Transverse colon (tissue), 4 donors: ENCODE measurements around the gene IRF2. TPM values are rescaled to one million over a fixed set of nuclear protein-coding genes. Genes with fewer than 3 reads are reported as not detected.

ENCODE experiments used
- DNase-seq: peaks from one replicate; pipeline ENCODE4 v3.0.0-alpha.2; 2019
- H3K27ac ChIP-seq, 4 donors: fragments of 200-600 bp; sonication (generic); 2 replicates each; pipeline ENCODE4 v1.5.1; 2016 to 2018; ENCODE audit warnings: inconsistent platforms in 4 of 4
- H3K27me3 ChIP-seq: fragments of 200-600 bp; sonication (generic); 2 replicates; pipeline ENCODE4 v1.5.1; 2017; ENCODE audit warnings: inconsistent platforms
- H3K36me3 ChIP-seq, 4 donors: fragments of 200-600 bp; sonication (generic); 2 replicates each; pipeline ENCODE4 v1.5.1; 2017 to 2019; ENCODE audit warnings: inconsistent platforms in 4 of 4
- H3K4me1 ChIP-seq, 4 donors: fragments of 200-600 bp; sonication (generic); 2 replicates each; pipeline ENCODE4 v1.5.1; 2017 to 2020; ENCODE audit warnings: inconsistent platforms in 4 of 4
- H3K4me3 ChIP-seq, 4 donors: fragments of 200-600 bp; sonication (generic); 1 replicate in 1 of 4; 2 replicates in 3 of 4; pipeline versions ENCODE4 v1.5.1 to v1.6.1; 2017 to 2019; ENCODE audit warnings: inconsistent platforms in 4 of 4
- H3K9me3 ChIP-seq, 2 donors: fragments of 200-600 bp; sonication (generic); 2 replicates each; pipeline ENCODE4 v1.5.1; 2017 to 2019; ENCODE audit warnings: inconsistent platforms in 2 of 2
- EP300 ChIP-seq: sonication (generic); formaldehyde crosslinking; IDR thresholded peaks from one replicate; pipeline ENCODE4 v1.6.1; 2017; ENCODE audit warnings: antibody characterized with exemption, low read depth
- POLR2A ChIP-seq: fragments of 450-650 bp; IDR thresholded peaks from one replicate; pipeline ENCODE4 v1.6.1; 2016; ENCODE audit warnings: antibody characterized with exemption, mild to moderate bottlenecking, moderate library complexity
- POLR2AphosphoS5 ChIP-seq, 3 donors: sonication (generic); formaldehyde crosslinking; IDR thresholded peaks; one replicate each; pipeline ENCODE4 v1.6.1; 2016; ENCODE audit warnings: antibody characterized with exemption in 3 of 3
- WGBS, 2 donors: methylation state at CpG; one replicate each; pipeline ENCODE4 v1.1.5; 2018; ENCODE audit warnings: low coverage in 1 of 2; 5-methylcytosine and 5-hydroxymethylcytosine counted together
- in situ Hi-C, 4 donors: fragments of 200-750 bp; cut with MboI; loops; one replicate each; pipeline versions ENCODE4 v1.15.0 to v1.15.1; 2017; ENCODE audit warnings: low sequenced_read_pairs in 3 of 4, low pct_ligation_motif_present in 1 of 4, low pct_unique_long_range_greater_than_20kb in 1 of 4
- intact Hi-C: fragments of 100-400 bp; cut with DNase I; formaldehyde crosslinking; loops from one replicate; pipeline ENCODE4 v1.15.1; 2023; ENCODE audit warnings: low total_unique reads
- total RNA-seq, 4 donors: library from RNA; depleted of rRNA; stranded (reverse); fragments of >200 nt; gene quantifications; one replicate each; pipeline ENCODE4 v1.1.0, GENCODE V29; 2016
- TF ChIP-seq, protein P1 (sequence below), 5 experiments: fragments of 200-600 bp in 3 of 5; fragments of 450-650 bp in 2 of 5; sonication (generic) in 3 of 5; IDR thresholded peaks; 1 replicate in 2 of 5; 2 replicates in 3 of 5; pipeline ENCODE4 v1.5.1; 2016 to 2017; ENCODE audit warnings: antibody characterized with exemption in 5 of 5, inconsistent platforms in 3 of 5, mild to moderate bottlenecking in 2 of 5, moderate library complexity in 1 of 5

The IRF2 gene
- total RNA-seq, 4 donors from 2014 or later = 15.3 to 85.3 (median 42.5) TPM

DNA sequence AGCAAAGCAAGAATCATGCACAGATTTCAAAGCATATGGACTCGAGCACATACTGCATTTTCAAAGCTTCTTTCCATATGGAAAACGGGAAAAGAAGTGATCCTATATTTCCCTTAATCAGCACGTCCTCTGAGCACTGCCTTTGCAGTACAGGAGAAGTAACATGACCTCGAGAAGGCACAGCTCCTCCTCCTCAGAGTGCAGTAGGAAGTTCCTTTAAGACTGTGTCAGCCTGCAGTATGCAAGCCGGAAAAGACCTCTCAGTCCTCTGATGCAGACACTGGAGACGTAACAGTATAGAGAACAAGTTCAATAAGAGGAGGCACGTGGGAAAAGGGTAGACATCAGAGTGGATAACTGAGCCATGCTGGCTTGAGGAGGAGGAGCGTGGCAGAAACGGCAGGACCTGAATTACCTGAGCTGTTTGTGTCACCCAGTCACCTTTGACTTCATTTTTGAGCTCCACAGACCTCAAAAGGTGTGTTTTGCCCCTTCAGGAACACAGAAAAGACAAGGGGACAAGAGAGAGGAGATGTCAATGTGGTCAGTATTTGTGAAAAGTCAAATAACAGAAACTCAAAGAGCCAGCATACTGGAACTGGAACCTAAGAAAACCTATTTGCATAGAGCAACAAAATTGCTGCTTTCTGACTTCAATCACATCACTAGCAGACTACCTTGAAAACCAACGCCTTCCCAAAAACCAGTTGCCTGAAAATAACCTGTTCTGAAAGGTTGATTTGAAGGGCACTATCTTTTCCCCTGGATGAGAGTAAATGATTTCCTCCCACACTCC, 20.8 kb downstream of the IRF2 start:
- intact Hi-C loops = no loop called here
- in situ Hi-C loops = no loop called here
- DNase-seq = peak; percentile 59
- Histone ChIP-seq H3K36me3 (no peaks in the 10 kb centered on the region), H3K9me3 (no peaks in the 10 kb centered on the region), H3K27ac (peak overlapping the region; percentile 75 to 81 (median 76)), H3K4me3 (no peak overlapping the region), H3K4me1 (peaks cover 38 to 72% (median 47%) of the 10 kb centered on the region in 4 donors), H3K27me3 (no peaks in the 10 kb centered on the region)
- WGBS, 2 donors = 5 to 9% methylated on average over 8 to 10 of the region's 10 CpGs
- TF ChIP-seq POLR2A (no peak), EP300 (no peak), POLR2AphosphoS5 (IDR thresholded peaks at IDR 0.05) (peak in 2 of 3 donors; percentile 25 to 29)
- TF ChIP-seq, protein P1, sequence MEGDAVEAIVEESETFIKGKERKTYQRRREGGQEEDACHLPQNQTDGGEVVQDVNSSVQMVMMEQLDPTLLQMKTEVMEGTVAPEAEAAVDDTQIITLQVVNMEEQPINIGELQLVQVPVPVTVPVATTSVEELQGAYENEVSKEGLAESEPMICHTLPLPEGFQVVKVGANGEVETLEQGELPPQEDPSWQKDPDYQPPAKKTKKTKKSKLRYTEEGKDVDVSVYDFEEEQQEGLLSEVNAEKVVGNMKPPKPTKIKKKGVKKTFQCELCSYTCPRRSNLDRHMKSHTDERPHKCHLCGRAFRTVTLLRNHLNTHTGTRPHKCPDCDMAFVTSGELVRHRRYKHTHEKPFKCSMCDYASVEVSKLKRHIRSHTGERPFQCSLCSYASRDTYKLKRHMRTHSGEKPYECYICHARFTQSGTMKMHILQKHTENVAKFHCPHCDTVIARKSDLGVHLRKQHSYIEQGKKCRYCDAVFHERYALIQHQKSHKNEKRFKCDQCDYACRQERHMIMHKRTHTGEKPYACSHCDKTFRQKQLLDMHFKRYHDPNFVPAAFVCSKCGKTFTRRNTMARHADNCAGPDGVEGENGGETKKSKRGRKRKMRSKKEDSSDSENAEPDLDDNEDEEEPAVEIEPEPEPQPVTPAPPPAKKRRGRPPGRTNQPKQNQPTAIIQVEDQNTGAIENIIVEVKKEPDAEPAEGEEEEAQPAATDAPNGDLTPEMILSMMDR (IDR thresholded peaks at IDR 0.05) = no peak

DNA sequence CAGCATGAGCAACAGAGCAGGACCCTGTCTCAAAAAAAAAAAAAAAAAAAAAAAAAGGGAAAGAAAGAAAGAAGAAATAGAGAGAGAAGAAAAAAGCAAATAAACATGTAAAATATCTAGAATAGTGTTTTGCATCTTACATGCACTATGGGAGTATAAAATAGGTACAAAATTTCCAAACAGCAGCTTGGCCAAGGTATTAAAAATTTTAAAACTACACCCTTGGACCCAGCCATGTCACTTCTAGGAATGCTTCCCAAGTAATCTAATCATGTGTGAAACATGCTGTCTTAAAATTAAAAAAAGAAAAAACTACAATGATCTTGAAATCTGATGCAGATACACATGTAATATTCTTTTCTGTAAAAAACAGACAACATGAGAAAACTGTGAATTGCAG, 21.6 kb downstream of the IRF2 start:
- no peak overlapping the region for H3K4me3 ChIP-seq
- intact Hi-C loops (no loop called here), in situ Hi-C loops (no loop called here)
- H3K4me1 ChIP-seq = peaks cover 40 to 73% (median 42%) of the 10 kb centered on the region in 4 donors
- H3K9me3 ChIP-seq = no peaks in the 10 kb centered on the region
- TF ChIP-seq, protein P1 (IDR thresholded peaks at IDR 0.05) = no peak
- TF ChIP-seq EP300 = no peak
- TF ChIP-seq POLR2A = no peak
- TF ChIP-seq POLR2AphosphoS5 (IDR thresholded peaks at IDR 0.05) = no peak
- H3K36me3 ChIP-seq = no peaks in the 10 kb centered on the region
- DNase-seq = no peak
- no peaks in the 10 kb centered on the region for H3K27me3 ChIP-seq
- H3K27ac ChIP-seq = peak overlapping the region in 2 of 4 donors; percentile 76 to 77

DNA sequence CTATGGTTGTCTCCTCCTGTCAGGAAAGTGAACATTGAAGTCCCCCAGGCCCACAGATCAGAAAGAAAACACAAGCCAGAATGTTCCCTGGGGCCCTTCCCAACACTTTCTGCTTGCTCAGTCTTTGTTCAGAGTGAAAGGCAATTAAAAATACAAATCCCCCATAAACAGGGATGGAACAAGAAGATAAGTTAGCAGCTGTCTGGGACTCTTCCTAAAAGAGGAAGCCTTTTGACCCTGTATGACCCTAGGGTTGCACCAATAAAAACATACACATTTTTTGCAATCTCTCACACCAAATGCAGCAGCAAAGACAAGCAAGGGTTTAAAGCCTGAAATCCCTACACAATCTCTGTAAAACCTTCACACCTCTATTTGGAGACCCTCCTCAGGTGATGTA, 22.6 kb downstream of the IRF2 start:
- H3K4me1 ChIP-seq = peaks cover 33 to 73% (median 37%) of the 10 kb centered on the region in 4 donors
- TF ChIP-seq EP300 (no peak), POLR2A (no peak)
- peak overlapping the region; percentile 14 to 31 (median 22) for H3K27ac ChIP-seq
- DNase-seq = no peak
- H3K4me3 ChIP-seq = no peak overlapping the region
- intact Hi-C loops = no loop called here
- H3K9me3 ChIP-seq = no peaks in the 10 kb centered on the region
- H3K36me3 ChIP-seq = no peaks in the 10 kb centered on the region
- no peaks in the 10 kb centered on the region for H3K27me3 ChIP-seq
- in situ Hi-C loops = no loop called here

DNA sequence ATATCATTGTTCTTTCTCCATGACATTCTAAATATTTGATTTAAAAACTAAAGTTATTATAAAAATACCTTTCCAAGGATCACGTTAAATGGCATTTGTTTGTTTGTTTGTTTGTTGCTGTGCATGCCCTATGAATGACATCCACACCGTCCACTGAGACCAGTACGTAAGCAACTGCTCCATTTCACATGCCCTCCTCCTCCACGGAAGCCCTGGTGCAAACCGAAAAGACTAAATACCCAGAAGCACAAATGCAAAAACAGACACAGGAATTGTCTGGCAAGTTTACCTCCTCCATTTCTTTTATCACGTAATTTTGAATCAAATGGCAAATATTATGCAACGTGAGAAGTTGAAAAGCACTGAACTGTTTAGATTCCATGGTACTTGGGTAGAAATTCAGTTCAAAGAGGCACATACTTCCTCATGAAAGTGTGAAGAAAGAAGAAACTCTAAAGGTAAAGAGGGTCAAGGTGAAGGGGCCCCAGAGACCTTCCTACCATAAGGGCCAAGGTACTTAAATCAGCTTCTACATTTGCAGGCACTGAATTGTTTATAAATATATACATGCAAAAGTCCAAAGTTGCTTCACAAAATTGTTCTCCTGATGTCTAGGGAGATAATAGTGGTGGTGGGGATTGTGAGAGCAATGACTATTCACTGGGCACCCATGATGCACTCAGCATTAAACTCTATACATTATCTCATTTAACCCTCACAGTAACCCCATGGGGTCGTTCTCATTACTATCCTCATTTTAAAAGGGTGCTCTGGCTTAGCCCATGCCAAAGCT, 23.4 kb downstream of the IRF2 start:
- in situ Hi-C loops (no loop called here), intact Hi-C loops (no loop called here)
- H3K4me3 ChIP-seq = no peak overlapping the region
- WGBS, 2 donors = 62 to 76% methylated on average over 7 to 8 of the region's 8 CpGs
- no peaks in the 10 kb centered on the region for H3K9me3 ChIP-seq
- no peaks in the 10 kb centered on the region for H3K36me3 ChIP-seq
- no peaks in the 10 kb centered on the region for H3K27me3 ChIP-seq
- peaks cover 33 to 78% (median 37%) of the 10 kb centered on the region in 4 donors for H3K4me1 ChIP-seq
- DNase-seq = no peak
- TF ChIP-seq, protein P1 (IDR thresholded peaks at IDR 0.05) = no peak
- TF ChIP-seq POLR2A = no peak
- TF ChIP-seq EP300 = no peak
- TF ChIP-seq POLR2AphosphoS5 (IDR thresholded peaks at IDR 0.05) = no peak
- H3K27ac ChIP-seq = peak overlapping the region in 3 of 4 donors; percentile 17 to 31 (median 27)
